GM19395 (cell line): ENCODE measurements around the gene LIMS2.

Experiments used
- ATAC-seq: cut with Tn5 transposase; IDR thresholded peaks from one replicate; pipeline ENCODE4 v1.9.1; 2021; ENCODE audit warnings: mild to moderate bottlenecking, moderate library complexity; ENCODE audit not compliant: unreplicated experiment

LIMS2 gene

GRCh38 chr2:127646487-127647241 lies 28.7 kb downstream of the LIMS2 start:
- no peak for ATAC-seq

DNA sequence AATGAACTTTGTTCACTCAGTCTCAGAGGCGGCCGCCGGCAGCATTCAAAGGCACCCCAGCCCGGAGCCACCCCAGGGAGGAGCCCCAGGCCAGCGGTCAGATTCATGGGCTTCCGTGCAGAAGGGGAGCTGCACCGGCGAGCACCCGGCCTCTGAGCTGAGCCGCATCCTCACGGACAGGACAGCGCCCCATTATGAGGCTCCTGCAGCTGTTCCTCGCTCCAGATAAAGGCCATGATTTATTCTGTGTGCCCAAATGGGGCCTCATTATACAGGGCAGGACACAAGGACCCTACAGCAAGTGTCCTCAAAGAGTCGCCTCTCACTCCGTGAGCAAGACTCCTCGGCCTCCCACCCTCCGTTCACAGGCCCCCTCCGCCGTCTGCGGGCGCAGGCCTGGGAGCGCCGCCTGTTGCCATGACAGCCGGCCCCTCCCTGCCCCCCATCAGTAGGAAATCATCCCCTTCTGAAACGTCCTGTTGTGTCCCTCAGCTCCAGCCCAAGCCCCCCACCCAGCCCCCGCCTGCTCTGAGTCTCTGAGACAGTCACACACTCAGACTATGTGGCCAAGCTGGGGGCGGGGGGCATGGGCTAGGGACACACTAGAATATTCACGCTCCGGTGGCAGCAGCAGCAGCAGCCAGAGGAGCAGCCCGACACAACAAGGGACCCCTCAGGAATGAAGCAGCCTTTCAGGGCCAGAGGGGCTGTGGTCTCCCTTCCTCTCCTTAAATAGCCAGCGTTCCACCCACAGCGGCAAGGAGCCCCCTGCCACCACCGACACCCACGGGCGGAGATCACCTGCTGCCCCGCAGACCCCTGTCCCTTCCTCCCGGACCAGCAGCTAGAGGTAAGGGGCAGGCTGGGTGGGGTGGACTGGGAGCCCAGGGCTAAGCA lies 29.7 kb downstream of the LIMS2 start, which contains the start of gene GPR17:
TSS of gene GPR17 (plus strand) at position 759 of the 897 bp plus-strand sequence. CDS start 4,583 bp downstream, outside the sequence.
- ATAC-seq, result no peak

DNA sequence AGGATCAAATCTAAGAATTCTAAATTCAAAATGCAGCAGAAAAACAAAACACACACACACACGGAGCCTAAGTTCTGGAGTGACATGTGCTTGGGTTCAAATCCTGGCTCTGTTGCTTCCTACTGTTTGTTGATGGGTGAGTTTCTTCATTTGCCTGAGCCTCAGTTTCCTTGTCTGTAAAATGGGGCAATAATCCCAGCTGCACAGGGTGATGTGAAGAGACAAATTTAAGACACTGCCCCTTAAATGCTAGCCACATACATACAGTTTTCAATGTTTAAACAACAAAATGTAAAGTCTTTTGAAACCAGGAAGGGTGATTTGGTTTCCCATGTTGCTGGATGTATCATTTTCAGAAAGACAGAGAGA lies 30.3 kb downstream of the LIMS2 start:
- no peak for ATAC-seq

DNA sequence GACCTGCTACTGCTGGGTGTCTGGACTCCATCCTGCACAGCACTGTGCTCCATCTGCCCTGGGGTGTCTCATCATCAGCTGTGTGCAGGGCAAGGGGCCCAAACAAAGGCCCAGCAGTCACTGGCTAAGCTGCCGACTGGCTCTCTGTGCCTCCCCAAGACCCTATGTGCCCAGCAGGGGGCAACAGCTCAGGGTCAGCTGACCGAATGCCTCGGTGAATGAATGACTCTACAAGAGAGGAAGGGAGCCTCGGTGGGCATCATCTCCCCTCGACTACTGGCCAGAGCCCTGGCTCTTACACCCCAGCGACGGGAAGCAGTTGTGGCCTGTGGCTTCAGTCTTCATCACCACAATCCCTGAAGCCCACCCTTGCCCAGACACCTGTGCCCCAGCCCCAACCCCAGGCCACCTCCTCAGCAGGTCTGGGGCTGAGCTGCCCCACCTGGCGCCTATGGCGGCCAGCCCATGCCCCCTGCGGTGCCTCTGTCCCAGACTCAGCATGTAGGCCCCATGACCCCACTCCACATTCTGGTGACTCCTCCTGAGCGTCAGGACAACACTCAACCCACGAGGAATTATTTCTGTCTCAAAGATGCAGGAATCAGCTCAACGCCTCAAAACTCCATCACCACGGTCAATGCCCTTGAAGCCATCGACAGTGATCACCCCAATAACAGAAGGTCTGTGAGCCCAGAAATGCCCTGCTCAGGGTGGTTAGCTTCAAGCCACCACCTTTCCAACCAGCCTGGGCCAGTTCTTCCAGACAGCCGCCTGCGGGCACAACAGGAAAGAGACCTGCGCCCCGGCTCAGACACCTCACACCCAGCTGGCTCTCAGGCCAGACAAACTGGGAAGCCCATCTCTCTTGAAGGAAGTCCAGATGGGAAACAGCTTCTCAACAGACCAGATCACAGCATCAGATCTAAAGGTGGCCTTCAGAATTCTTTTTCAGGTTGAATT lies 31.0 kb downstream of the LIMS2 start:
- no peak for ATAC-seq

GRCh38 chr2:127643439-127644065 lies 31.8 kb downstream of the LIMS2 start:
- no peak for ATAC-seq

- ATAC-seq, result no peak
Measured at GRCh38 chr2:127642706-127643438, 32.5 kb downstream of the LIMS2 start.

DNA sequence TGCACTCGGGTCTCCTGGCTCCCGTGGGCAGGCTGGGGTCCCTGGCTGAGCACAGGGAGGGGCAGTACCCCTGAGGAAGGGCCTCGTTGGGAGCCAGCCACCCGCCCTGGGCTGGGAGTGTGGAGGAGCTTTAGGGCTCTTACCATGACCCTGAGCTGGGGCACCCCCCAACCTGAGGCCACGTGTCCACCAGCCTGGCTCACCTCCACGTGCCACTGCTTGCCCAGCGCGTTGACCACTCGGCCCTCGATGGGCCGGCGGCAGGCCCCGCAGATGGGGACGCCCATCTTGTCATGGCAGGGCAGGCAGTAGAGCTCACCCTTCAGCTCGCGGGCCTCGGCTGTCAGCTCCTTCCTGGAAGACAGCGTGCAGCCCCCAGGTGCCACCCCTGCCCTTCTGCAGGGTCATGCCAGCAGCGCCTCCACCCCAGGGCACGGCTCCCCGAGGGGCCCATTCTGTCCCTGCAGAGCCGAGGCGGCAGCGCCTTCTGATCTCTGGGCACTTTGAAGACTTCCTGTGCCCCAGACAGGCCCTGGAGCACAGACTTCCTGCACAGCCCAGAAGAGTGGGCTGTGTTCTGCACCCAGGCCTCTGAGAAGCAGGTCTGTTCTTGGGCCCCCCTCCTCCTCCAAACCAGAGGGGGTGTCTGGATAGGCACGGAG lies 33.4 kb downstream of the LIMS2 start:
- no peak for ATAC-seq

GRCh38 chr2:127641133-127641532 lies 34.2 kb downstream of the LIMS2 start:
- ATAC-seq, result no peak

DNA sequence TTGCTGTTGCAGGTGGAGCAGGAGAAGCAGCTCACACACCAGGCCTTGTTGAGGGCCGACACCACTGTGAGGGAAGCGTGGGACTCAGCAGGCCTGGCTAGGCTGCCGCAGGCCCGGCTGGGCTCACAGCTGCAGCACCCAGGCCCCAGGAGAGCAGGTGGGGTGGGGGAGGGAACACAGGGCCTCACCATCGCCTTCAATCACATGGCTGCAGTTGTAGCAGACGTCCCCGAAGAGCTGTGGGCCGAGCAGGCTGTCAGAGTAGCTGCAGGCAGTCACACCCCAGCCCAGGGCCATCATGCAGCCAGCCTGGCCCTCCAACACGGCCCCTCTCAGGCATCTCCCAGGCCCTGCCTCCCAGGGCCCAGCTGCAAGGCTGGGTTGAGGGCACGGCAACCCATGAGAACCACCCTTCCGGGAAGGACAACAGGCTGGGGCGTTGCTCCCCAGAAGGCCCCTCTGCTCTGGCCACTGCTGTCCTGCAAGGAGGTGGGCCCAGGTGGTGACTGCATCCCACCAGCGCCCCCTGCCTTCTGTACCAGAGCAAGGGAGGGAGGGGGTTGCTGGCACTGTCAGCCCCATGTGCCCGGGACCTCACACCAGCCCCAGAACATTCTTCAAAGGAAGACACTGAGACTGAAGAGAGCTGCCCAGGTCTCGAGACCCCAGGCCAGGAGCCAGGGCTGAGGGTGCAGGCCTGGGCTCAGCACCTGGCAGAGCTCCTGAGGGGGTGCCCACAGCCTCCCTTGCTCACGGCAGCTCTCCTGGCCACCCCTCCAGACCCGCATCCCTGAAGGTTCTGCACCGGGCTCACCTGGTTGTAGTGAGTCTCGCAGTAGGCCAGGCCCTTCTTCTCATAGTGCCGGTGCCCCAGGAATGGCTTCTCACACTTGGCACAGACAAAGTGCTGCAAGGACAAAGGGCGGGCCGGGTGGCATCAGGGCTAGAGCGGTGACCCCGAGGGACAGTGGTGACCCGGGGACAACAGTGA lies 35.0 kb downstream of the LIMS2 start:
- ATAC-seq, result no peak

GRCh38 chr2:127639111-127639474 lies 36.2 kb downstream of the LIMS2 start:
- no peak for ATAC-seq

DNA sequence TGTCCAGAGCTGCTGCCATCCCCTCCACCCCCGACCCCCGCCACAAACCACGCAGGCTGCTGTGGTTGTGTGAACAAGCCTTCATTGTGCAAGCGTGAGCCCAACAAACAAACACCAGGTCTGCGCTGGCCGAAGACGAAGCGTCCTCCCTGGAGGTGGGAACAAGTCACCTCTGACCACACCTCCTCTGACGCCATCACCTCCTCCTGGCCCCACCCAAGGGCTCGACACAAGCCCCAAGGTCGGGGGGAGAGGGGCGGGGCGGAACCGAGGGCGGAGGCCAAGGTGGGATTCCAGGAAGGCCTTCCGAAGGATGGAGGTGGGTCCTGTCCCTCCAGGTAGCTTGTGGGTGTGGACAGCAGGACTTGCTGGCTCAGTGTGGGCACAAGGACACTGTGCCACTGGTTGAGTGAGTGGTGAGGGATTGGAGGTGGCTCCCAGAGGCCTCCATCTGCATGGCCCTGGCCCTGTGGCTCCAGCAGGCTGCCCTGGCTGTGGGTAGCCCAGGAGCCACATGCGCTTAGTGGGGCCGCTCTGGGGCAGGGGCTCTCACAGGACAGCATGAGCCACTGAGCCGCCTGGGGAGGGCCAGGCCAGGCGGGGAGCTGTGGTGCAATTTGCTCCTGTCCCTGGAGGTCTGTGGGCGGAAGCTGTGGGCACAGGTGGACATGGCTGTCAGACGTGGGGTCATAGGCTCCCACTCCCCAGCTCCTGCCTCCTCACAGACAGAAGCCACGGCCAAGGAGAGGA lies 36.8 kb downstream of the LIMS2 start:
- no peak for ATAC-seq

- ATAC-seq, result no peak
Measured at GRCh38 chr2:127637725-127638252, 37.5 kb downstream of the LIMS2 start.

GRCh38 chr2:127637236-127637630 lies 38.1 kb downstream of the LIMS2 start:
- ATAC-seq, result no peak

- no peak for ATAC-seq
Measured at GRCh38 chr2:127636248-127637235, 38.8 kb downstream of the LIMS2 start.

GRCh38 chr2:127635380-127636237 lies 39.7 kb downstream of the LIMS2 start:
- ATAC-seq, result no peak
